ENCODE measurements around the gene DGKH. TPM values are rescaled to one million over a fixed set of nuclear protein-coding genes. Genes with fewer than 3 reads are reported as not detected.

Gene DGKH
- total RNA-seq, 1 experiment from 2014 or later: 25.1 TPM

GRCh38 chr13:42274386-42275097 lies 226.1 kb downstream of the DGKH start:
- DNase-seq (ENCODE audit: low spot score): no peak

GRCh38 chr13:42275098-42275471 lies 226.6 kb downstream of the DGKH start:
- no peak for DNase-seq (ENCODE audit: low spot score)

GRCh38 chr13:42275506-42275905 lies 227.1 kb downstream of the DGKH start:
- DNase-seq (ENCODE audit: low spot score): no peak

- no peak for DNase-seq (ENCODE audit: low spot score)
Measured at GRCh38 chr13:42276683-42277082, 228.2 kb downstream of the DGKH start.

GRCh38 chr13:42277618-42278276 lies 229.3 kb downstream of the DGKH start:
- no peak for DNase-seq (ENCODE audit: low spot score)

GRCh38 chr13:42279080-42279479 lies 230.6 kb downstream of the DGKH start:
- DNase-seq (ENCODE audit: low spot score): no peak

- DNase-seq (ENCODE audit: low spot score): no peak
Measured at GRCh38 chr13:42279986-42280385, 231.5 kb downstream of the DGKH start.

- DNase-seq (ENCODE audit: low spot score): no peak
Measured at GRCh38 chr13:42280537-42280936, 232.1 kb downstream of the DGKH start.

GRCh38 chr13:42283574-42283973 lies 235.1 kb downstream of the DGKH start:
- no peak for DNase-seq (ENCODE audit: low spot score)

GRCh38 chr13:42284068-42284467 lies 235.6 kb downstream of the DGKH start:
- no peak for DNase-seq (ENCODE audit: low spot score)

Small RNA genes within 50 kb of the gene (small RNA-seq; reads per million reads assigned to genes)
- gene RPS28P8: not detected

Other genes with a start within 250 kb of the DGKH start
- 16.8 and 17.2 TPM in 2 replicates for gene VWA8, start 87.5 kb upstream of the DGKH start, total RNA-seq (2014; rRNA removed; shearing (Covaris generic))
- gene AKAP11, start 223.5 kb downstream of the DGKH start, total RNA-seq (2014; rRNA removed; shearing (Covaris generic)): 9.2 and 9.7 TPM in 2 replicates